OCI-M1 (cell line): ENCODE results near the gene BTBD6.

Source experiments
- DNase-seq: peaks from one replicate; lab custom pipeline; 2025; lab: John Stamatoyannopoulos, UW

Gene BTBD6

GRCh38 chr14:105211086-105211757 lies 37.1 kb upstream of the BTBD6 start:
- DNase-seq = no peak

- no peak for DNase-seq
Measured at GRCh38 chr14:105211758-105212089, 36.6 kb upstream of the BTBD6 start.

- DNase-seq = no peak
Measured at GRCh38 chr14:105212541-105213300, 35.6 kb upstream of the BTBD6 start.

GRCh38 chr14:105213361-105213760 lies 35.0 kb upstream of the BTBD6 start:
- no peak for DNase-seq

- no peak for DNase-seq
Measured at GRCh38 chr14:105214324-105214915, 33.9 kb upstream of the BTBD6 start.

GRCh38 chr14:105215602-105216001 lies 32.7 kb upstream of the BTBD6 start:
- DNase-seq = no peak

GRCh38 chr14:105216490-105217247 lies 31.7 kb upstream of the BTBD6 start:
- no peak for DNase-seq

- no peak for DNase-seq
Measured at GRCh38 chr14:105217774-105218173, 30.6 kb upstream of the BTBD6 start.

- no peak for DNase-seq
Measured at GRCh38 chr14:105218611-105219010, 29.7 kb upstream of the BTBD6 start.

- DNase-seq = no peak
Measured at GRCh38 chr14:105219043-105219612, 29.2 kb upstream of the BTBD6 start.

- DNase-seq = no peak
Measured at GRCh38 chr14:105219753-105220152, 28.6 kb upstream of the BTBD6 start.

- DNase-seq = no peak
Measured at GRCh38 chr14:105220699-105221597, 27.4 kb upstream of the BTBD6 start.

GRCh38 chr14:105221598-105222178 lies 26.6 kb upstream of the BTBD6 start:
- no peak for DNase-seq

GRCh38 chr14:105223260-105223659 lies 25.1 kb upstream of the BTBD6 start:
- no peak for DNase-seq

- DNase-seq = no peak
Measured at GRCh38 chr14:105223770-105224544, 24.4 kb upstream of the BTBD6 start.

- no peak for DNase-seq
Measured at GRCh38 chr14:105224845-105225570, 23.3 kb upstream of the BTBD6 start.

GRCh38 chr14:105226198-105226597 lies 22.1 kb upstream of the BTBD6 start:
- DNase-seq = no peak

GRCh38 chr14:105227346-105227745 lies 21.0 kb upstream of the BTBD6 start:
- no peak for DNase-seq

GRCh38 chr14:105228562-105228961 lies 19.8 kb upstream of the BTBD6 start:
- DNase-seq = no peak
